MV-4-11 (cell line): ENCODE results near the gene PIR.

Experiments
- DNase-seq: peaks from one replicate; lab custom pipeline; 2025; lab: John Stamatoyannopoulos, UW

Gene PIR

GRCh38 chrX:15349046-15349445, 144.1 kb downstream of the PIR start:
- DNase-seq: peak; percentile 32

DNA sequence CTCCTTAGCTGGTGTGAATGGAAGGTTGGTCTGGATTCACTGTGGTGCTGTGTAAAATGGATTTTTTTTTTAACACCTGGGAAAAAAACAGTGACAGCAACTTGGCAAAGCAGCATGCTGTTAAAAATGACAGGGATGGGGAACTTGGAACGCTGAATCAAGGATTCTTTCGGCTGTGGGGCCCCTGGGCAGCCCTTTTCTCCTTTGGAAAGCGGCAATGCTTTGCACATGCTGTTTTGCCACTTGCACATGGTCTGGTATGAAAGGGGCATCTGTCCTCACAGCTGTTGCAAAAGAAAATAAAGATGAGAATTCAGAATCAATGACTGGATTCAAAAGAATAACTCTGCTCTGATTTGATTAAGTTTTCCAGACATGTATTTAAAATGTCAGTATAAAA, 147.2 kb downstream of the PIR start:
- no peak for DNase-seq

DNA sequence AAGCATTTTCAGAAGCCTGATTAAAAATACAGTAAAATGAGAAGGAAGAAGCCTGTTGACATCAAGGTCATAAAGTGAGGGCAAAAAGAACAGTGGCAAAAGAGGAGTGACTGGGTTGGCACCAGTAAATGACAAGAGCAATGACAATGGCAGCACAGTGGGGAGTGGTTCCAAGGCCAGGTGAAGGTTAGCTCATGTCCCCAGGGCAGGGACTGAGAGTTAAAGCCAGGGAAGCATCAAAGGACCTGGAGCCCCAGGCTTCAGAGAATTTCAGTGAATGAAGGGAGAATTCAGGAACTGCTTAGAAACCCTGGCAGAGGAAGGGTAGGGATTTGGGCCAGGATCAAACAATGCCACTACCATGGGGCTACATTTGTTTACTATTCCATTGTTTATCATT, 149.0 kb downstream of the PIR start:
- no peak for DNase-seq

GRCh38 chrX:15343075-15343476, 150.1 kb downstream of the PIR start:
- DNase-seq: no peak

GRCh38 chrX:15340867-15341266, 152.3 kb downstream of the PIR start:
- no peak for DNase-seq

DNA sequence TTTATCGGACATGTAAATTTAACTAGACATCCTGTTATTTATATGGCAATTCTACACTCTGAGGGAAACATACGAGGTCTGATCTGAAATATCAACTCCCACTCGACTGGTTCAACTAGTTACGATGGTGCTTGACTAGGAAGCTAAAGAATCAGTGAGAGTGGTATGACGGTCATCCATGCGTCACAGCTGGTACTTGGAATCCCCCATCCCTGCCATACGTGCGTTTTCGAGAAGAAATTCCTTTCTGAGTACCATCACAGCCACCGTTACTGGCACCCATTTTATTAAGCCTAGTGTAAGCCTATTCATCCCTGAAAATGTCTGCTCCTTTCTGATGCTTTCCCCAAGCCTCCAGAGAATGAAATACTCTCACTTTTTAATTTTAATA, 157.1 kb downstream of the PIR start:
- DNase-seq: no peak

- peak; percentile 94 for DNase-seq
Measured at GRCh38 chrX:15335135-15336022, 157.8 kb downstream of the PIR start, which contains the start of gene PIGA. PIGA (minus strand) TSS chrX:15335523; CDS start chrX:15331930, 3,593 bp downstream.
